K562 (cell line): ENCODE measurements around the gene ITPR1. TPM values are rescaled to one million over a fixed set of nuclear protein-coding genes. Genes with fewer than 3 reads are reported as not detected.

Source experiments
- CREB1 ChIP-seq, 2 experiments: sonication (generic) in 1 of 2; formaldehyde crosslinking in 1 of 2; IDR thresholded peaks; 2 replicates each; pipeline versions ENCODE4 v1.6.1 to v1.8.0; 2012 to 2022; ENCODE audit warnings: inconsistent platforms in 1 of 2, mild to moderate bottlenecking in 1 of 2, missing genetic modification reagents in 1 of 2, moderate library complexity in 1 of 2
- ELF1 ChIP-seq: fragments of 200-800 bp; sonication (Bioruptor generic); IDR thresholded peaks from 2 replicates; pipeline ENCODE4 v1.6.1; 2016; ENCODE audit warnings: missing genetic modification characterization, missing compliant biosample characterization
- HNRNPH1 ChIP-seq: fragments of 200-400 bp; formaldehyde crosslinking; optimal IDR thresholded peaks from 2 replicates; pipeline ENCODE3; 2017; ENCODE audit warnings: low read depth, mild to moderate bottlenecking, low read length, moderate library complexity
- HNRNPK ChIP-seq: fragments of 200-400 bp; formaldehyde crosslinking; IDR thresholded peaks from one replicate; pipeline ENCODE4 v1.6.1; 2018; ENCODE audit warnings: mild to moderate bottlenecking, low read depth, low read length; ENCODE audit not compliant: poor library complexity, severe bottlenecking
- JUND ChIP-seq, 2 experiments: IDR thresholded peaks; 2 replicates in 1 of 2; 3 replicates in 1 of 2; pipeline ENCODE4 v1.6.1; 2011; ENCODE audit warnings: borderline replicate concordance in 2 of 2, low read depth in 2 of 2, low read length in 2 of 2, improper control_type of control experiment in 1 of 2, missing biosample characterization in 1 of 2, missing genetic modification characterization in 1 of 2, missing genetic modification reagents in 1 of 2
- KAT7 ChIP-seq: sonication (generic); formaldehyde crosslinking; IDR thresholded peaks from 2 replicates; pipeline ENCODE4 v1.8.0; 2022; ENCODE audit warnings: missing genetic modification reagents, mild to moderate bottlenecking, borderline replicate concordance
- MBD1 ChIP-seq: fragments of 250-450 bp; sonication (Bioruptor Pico); IDR thresholded peaks from 2 replicates; pipeline ENCODE4 v1.8.0; 2022; ENCODE audit warnings: inconsistent platforms
- MYBL2 ChIP-seq, 2 experiments: fragments of 450-650 bp in 1 of 2; sonication (generic) in 1 of 2; formaldehyde crosslinking in 1 of 2; IDR thresholded peaks; 2 replicates each; pipeline versions ENCODE4 v1.6.1 to v1.8.1; 2017 to 2022; ENCODE audit warnings: borderline replicate concordance in 1 of 2, inconsistent platforms in 1 of 2, low read depth in 1 of 2, mild to moderate bottlenecking in 1 of 2, missing genetic modification reagents in 1 of 2, moderate library complexity in 1 of 2
- NCOA1 ChIP-seq: fragments of 450-650 bp; IDR thresholded peaks from 2 replicates; pipeline ENCODE4 v1.6.1; 2016; ENCODE audit warnings: low read depth
- NR4A1 ChIP-seq, 2 experiments: fragments of 250-450 bp in 1 of 2; fragments of 450-650 bp in 1 of 2; sonication (Bioruptor Pico) in 1 of 2; IDR thresholded peaks; 2 replicates each; pipeline versions ENCODE4 v1.4.0 to v1.6.1; 2016 to 2020; ENCODE audit warnings: mild to moderate bottlenecking in 2 of 2, missing compliant biosample characterization in 1 of 2, missing genetic modification characterization in 1 of 2, moderate library complexity in 1 of 2
- PKNOX1 ChIP-seq: fragments of 450-650 bp; IDR thresholded peaks from 2 replicates; pipeline ENCODE4 v1.6.1; 2016
- RFX5 ChIP-seq: IDR thresholded peaks from 2 replicates; pipeline ENCODE4 v1.6.1; 2011; ENCODE audit warnings: low read depth, mild to moderate bottlenecking, improper control_type of control experiment, low read length
- SETDB1 ChIP-seq: IDR thresholded peaks from one replicate; pipeline ENCODE4 v1.6.1; 2012; ENCODE audit warnings: low read length, control low read depth, inconsistent platforms
- SP2 ChIP-seq: IDR thresholded peaks from 2 replicates; pipeline ENCODE4 v1.6.1; 2011; ENCODE audit warnings: mild to moderate bottlenecking, low read depth, low read length, moderate library complexity; ENCODE audit not compliant: poor library complexity, severe bottlenecking; ENCODE audit errors: extremely low read depth
- TAL1 ChIP-seq: fragments of 450-650 bp; IDR thresholded peaks from 2 replicates; pipeline ENCODE4 v1.6.1; 2016; ENCODE audit warnings: mild to moderate bottlenecking
- TCF7L2 ChIP-seq: fragments of 150-350 bp; IDR thresholded peaks from 2 replicates; pipeline ENCODE4 v1.6.1; 2016; ENCODE audit warnings: low read depth, mild to moderate bottlenecking, low read length, moderate library complexity
- ZKSCAN1 ChIP-seq: fragments of 150-350 bp; IDR thresholded peaks from 2 replicates; pipeline ENCODE4 v1.6.1; 2016; ENCODE audit warnings: low read depth, low read length
- ZNF23 ChIP-seq: fragments of 250-450 bp; sonication (Bioruptor Pico); IDR thresholded peaks from 2 replicates; pipeline ENCODE4 v1.4.0; 2020; ENCODE audit warnings: mild to moderate bottlenecking
- ZNF512 ChIP-seq: IDR thresholded peaks from 2 replicates; pipeline ENCODE4 v1.6.1; 2016; ENCODE audit warnings: missing genetic modification characterization, missing compliant biosample characterization
- polyA plus RNA-seq, 8 experiments: library from polyadenylated mRNA; depleted of rRNA in 4 of 8; stranded (reverse) in 5 of 8; unstranded in 3 of 8; fragments of >200 nt; fragmentation: Nextera tagmentation in 2 of 8; fragmentation: Illumina TruSeq in 1 of 8; extraction: Ambion mirVana in 2 of 8; extraction: Trizol in 1 of 8; gene quantifications; 2 replicates each; pipeline versions ENCODE4 v1.2.1 to v1.2.3, GENCODE V29; 2011 to 2014; ENCODE audit warnings: inconsistent platforms in 1 of 8, missing spikeins in 1 of 8
- total RNA-seq, 7 experiments: library from RNA; depleted of rRNA in 6 of 7; stranded (reverse); fragments of >200 nt in 6 of 7; fragmentation: Illumina TruSeq in 2 of 7; extraction: Trizol in 2 of 7; gene quantifications; 2 replicates each; pipeline versions ENCODE4 v1.2.1 to v1.2.3, GENCODE V29; 2011 to 2021; ENCODE audit warnings: low replicate concordance in 1 of 7
- TF ChIP-seq, protein P1 (sequence below): fragments of 200-800 bp; sonication (Bioruptor generic); IDR thresholded peaks from 2 replicates; pipeline ENCODE4 v1.6.1; 2017; ENCODE audit warnings: missing genetic modification characterization, missing compliant biosample characterization

Gene ITPR1
- total and polyA plus RNA-seq, 9 of the 15 experiments (the other 6 are each of a cell fraction or from before 2014, with no cell fraction given), result 22.4 to 40.0 (median 27.4) TPM

DNA sequence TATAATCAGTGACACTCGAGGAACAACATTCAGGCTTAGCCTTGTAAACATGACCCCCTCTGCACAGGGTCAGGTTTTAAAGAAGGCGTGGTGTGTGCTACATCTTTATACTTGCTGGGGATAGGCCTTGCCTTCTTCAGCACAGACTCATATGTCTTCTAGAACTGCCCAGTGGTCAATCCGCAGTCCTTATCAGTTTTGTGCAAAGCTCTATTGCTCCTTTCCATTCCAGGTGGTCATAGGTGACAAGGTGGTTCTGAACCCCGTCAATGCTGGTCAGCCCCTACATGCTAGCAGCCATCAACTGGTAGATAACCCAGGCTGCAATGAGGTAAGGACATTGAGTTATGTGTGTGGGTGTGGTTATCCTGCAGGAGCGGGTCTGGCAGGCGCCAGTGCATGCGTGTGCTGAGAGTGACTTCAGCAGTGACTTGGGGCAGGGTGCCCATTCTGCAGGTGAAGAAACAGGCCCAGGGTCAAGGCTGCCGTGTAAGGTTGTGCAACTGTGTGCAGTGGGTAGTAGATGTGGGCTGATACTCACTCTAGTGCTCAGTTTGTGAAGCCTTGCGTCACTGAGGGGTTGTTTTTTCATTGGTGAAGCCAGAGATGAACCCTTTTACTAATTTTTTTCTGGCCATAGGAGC is 150.9 kb downstream of the ITPR1 start (continued):
- TF ChIP-seq, protein P1, sequence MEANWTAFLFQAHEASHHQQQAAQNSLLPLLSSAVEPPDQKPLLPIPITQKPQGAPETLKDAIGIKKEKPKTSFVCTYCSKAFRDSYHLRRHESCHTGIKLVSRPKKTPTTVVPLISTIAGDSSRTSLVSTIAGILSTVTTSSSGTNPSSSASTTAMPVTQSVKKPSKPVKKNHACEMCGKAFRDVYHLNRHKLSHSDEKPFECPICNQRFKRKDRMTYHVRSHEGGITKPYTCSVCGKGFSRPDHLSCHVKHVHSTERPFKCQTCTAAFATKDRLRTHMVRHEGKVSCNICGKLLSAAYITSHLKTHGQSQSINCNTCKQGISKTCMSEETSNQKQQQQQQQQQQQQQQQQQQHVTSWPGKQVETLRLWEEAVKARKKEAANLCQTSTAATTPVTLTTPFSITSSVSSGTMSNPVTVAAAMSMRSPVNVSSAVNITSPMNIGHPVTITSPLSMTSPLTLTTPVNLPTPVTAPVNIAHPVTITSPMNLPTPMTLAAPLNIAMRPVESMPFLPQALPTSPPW (CRISPR knock-in tag), result peak; percentile 32; the same call in 1 of the 2 replicates
- TF ChIP-seq ZNF512 (tag), result no peak
- no peak; the same call in 1 of the 2 replicates for TF ChIP-seq MYBL2 (IDR thresholded peaks at IDR 0.05; ENCODE audit: low read depth)
- TF ChIP-seq MYBL2 (CRISPR knock-in tag; IDR thresholded peaks at IDR 0.05; ENCODE audit: borderline replicate concordance), result no peak
- TF ChIP-seq HNRNPH1, result no peak
- peak; percentile 92; the same call in 1 of the 2 replicates for TF ChIP-seq KAT7 (CRISPR knock-in tag)
- TF ChIP-seq TAL1, result peak; percentile 99
- peak; percentile 75; the same call in 1 of the 2 replicates for TF ChIP-seq ZKSCAN1
- no peak for TF ChIP-seq RFX5
- TF ChIP-seq CREB1 (IDR thresholded peaks at IDR 0.05), result peak; percentile 89
- TF ChIP-seq CREB1 (CRISPR knock-in tag; IDR thresholded peaks at IDR 0.05), result peak; percentile 72; the same call in 1 of the 2 replicates
- no peak for TF ChIP-seq HNRNPK
- no peak for TF ChIP-seq TCF7L2
- TF ChIP-seq NCOA1, result peak; percentile 90
- peak; percentile 70 for TF ChIP-seq JUND (IDR thresholded peaks at IDR 0.05; ENCODE audit: borderline replicate concordance, low read depth, low read length)
- TF ChIP-seq JUND (tag; IDR thresholded peaks at IDR 0.05; ENCODE audit: borderline replicate concordance, low read depth, low read length), result peak; percentile 85; the same call in 2 of the 3 replicates
- no peak for TF ChIP-seq ELF1 (tag)
- TF ChIP-seq SP2, result no peak
- TF ChIP-seq SETDB1, result no peak
- TF ChIP-seq ZNF23 (CRISPR knock-in tag), result no peak
- no peak for TF ChIP-seq NR4A1 (CRISPR knock-in tag; IDR thresholded peaks at IDR 0.05)
- TF ChIP-seq NR4A1 (tag; IDR thresholded peaks at IDR 0.05), result peak; percentile 76
- TF ChIP-seq PKNOX1, result peak; percentile 94
- no peak for TF ChIP-seq MBD1 (CRISPR knock-in tag)
